ENCODE measurements around the gene CERS4. TPM values are rescaled to one million over a fixed set of nuclear protein-coding genes. Genes with fewer than 3 reads are reported as not detected.
"Not testable (repeated sequence)": the region's sequence is repeated elsewhere in the genome, so short reads cannot be mapped to it uniquely, and the experiment has no call there.

The CERS4 gene
- total RNA-seq, 1 experiment from 2014 or later = 9.3 TPM

DNA sequence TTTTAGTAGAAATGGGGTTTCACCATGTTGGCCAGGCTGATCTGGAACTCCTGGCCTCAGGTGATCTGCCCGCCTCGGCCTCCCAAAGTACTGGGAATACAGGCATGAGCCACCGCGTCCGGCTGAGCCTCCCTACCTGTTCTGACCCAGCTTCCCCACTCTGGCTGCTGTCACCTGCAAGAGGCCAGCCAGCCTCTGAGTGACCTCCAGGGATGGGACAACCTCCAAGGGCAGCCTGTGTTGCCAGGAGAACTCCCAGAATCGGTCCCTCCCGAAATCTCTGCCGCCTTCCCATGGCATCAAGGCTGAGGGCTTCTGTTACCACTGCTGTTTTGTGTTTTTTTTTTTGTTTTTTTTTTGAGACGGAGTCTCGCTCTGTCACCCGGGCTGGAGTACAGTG is 11.3 kb downstream of the CERS4 start:
- Histone ChIP-seq H3K36me3 (no peaks in the 10 kb centered on the region), H3K9me3 (replicated peaks) (no peaks in the 10 kb centered on the region), H3K4me1 (no peaks in the 10 kb centered on the region), H3K27me3 (no peaks in the 10 kb centered on the region), H3K27ac (no peak overlapping the region), H3K4me3 (no peak overlapping the region)
- no peak for DNase-seq

DNA sequence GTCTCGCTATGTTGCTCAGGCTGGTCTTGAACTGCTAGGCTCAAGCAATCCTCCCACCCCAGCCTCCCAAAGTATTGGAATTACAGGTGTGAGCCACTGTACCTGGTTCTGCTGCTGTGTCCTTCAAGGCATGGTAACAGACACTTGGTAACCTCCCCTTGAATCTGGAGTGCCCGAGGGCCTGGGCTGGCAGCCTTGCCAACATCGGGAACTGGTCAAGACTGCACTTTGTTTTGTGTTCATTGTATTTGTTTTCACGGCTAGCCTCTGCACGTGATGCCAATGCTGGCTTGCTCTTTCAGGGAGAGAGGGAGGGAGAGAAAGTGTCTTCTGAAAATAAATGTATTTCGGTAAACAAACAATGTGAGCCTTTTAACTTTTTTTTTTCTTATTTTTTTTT is 12.0 kb downstream of the CERS4 start:
- no peaks in the 10 kb centered on the region for H3K36me3 ChIP-seq
- no peaks in the 10 kb centered on the region for H3K4me1 ChIP-seq
- no peak overlapping the region for H3K27ac ChIP-seq
- H3K9me3 ChIP-seq (replicated peaks) = no peaks in the 10 kb centered on the region
- no peaks in the 10 kb centered on the region for H3K27me3 ChIP-seq
- DNase-seq = no peak
- H3K4me3 ChIP-seq = no peak overlapping the region

DNA sequence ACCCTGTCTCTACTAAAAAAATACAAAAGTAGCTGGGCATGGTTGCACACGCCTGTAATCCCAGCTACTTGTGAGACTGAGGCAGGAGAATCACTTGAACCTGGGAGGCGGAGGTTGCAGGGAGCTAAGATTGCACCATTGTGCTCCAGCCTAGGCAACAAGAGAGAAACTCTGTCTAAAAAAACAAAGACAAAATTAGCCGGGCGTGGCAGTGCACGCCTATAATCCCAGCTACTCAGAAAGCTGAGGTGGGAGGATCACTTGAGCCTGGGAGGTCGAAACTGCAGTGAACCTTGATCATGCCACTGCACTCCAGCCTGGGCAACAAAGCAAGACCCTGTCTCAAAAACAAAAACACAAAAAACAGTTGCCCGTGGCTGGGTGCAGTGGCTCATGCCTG is 14.3 kb downstream of the CERS4 start:
- not testable (repeated sequence) for H3K27ac ChIP-seq, H3K27me3 ChIP-seq, H3K4me3 ChIP-seq

DNA sequence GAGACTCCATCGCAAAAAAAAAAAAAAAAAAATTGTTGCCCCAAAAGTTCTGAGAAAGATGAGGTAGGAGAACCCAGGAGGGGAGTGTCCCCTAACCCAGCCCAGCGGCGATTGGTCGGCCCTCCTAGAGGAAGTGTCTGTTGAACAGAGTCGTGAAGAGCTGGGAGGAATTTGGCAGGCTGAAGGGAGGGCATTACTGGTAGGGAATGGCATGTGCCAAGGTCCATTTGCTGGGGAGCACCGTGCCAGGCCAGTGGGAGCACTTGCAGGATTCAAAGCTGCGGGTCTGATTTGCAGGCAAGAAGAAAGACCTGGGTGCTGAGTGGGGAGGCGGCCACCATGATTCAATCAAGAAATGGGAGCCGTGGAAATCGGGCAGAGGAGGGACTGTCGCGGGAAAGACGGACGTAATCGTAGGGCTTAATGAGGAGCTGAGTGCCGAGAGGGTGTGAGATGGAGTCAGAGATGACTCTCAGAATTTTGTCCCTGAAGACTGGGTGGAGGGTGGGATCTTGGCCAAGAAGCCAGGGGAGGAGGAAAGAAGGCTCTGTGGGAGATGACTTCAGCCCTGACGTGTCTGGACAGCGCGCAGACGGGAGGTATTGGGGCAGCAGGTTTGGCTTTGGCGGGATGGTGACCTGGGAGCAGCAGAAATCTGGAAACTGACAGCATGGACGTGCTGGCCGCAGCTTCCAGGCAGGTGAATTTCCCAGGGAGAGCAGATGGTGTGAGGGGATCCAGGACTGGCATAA is 15.4 kb downstream of the CERS4 start:
- Histone ChIP-seq H3K9me3 (replicated peaks) (no peaks in the 10 kb centered on the region), H3K27ac (no peak overlapping the region), H3K4me3 (no peak overlapping the region), H3K36me3 (no peaks in the 10 kb centered on the region), H3K27me3 (no peaks in the 10 kb centered on the region), H3K4me1 (no peaks in the 10 kb centered on the region)
- no peak for DNase-seq

More for the DNA sequence above, 14.3 kb downstream of the CERS4 start:
- not testable (repeated sequence) for H3K36me3 ChIP-seq; H3K4me1 ChIP-seq; DNase-seq; H3K9me3 ChIP-seq (replicated peaks)

DNA sequence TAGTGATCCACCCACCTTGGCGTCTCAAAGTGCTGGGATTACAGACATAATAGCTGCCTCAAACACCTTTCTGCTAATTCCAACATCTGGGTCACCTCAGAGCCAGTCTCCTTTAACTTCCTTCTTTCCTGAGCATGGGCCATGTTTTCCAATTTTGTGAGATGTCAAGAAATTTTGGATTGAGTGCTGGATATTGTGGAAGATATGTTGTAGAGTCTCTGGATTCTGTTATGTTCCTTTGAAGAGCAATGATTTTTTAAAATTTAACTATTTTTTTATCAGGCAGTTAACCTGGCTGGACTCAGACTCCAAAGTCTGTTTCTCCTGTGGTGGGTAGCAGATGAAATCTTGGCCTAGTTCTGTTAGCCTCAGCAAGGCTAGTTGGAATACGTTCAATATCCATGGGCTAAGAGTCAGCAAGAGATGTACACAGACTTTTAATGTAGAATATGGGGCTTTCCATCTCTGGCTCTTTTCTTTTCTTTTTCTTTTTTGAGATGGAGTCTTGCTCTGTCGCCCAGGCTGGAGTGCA is 22.0 kb downstream of the CERS4 start:
- DNase-seq = no peak
- Histone ChIP-seq H3K36me3 (no peaks in the 10 kb centered on the region), H3K27me3 (no peaks in the 10 kb centered on the region), H3K9me3 (replicated peaks) (no peaks in the 10 kb centered on the region), H3K4me1 (no peaks in the 10 kb centered on the region), H3K27ac (no peak overlapping the region), H3K4me3 (no peak overlapping the region)

DNA sequence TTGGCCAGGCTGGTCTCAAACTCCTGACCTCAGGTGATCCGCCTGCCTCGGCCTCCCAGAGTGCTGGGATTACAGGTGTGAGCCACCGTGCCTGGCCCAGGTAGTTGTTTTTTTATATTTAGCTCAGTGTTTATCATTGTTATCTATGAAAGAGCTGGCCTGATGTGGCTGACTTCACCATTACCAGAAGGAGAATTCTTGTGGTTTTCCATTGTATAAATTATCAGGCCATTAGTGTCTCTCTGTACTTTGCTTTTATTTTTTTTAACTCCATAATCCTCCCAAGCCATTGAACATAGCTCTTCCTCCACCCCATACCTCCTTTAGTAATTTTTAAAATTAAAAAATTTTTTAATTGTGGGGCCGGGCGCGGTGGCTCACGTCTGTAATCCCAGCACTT is 24.2 kb downstream of the CERS4 start:
- Histone ChIP-seq H3K9me3 (replicated peaks) (no peaks in the 10 kb centered on the region), H3K4me1 (no peaks in the 10 kb centered on the region), H3K36me3 (no peaks in the 10 kb centered on the region), H3K27me3 (no peaks in the 10 kb centered on the region), H3K27ac (no peak overlapping the region), H3K4me3 (no peak overlapping the region)
- no peak for DNase-seq

DNA sequence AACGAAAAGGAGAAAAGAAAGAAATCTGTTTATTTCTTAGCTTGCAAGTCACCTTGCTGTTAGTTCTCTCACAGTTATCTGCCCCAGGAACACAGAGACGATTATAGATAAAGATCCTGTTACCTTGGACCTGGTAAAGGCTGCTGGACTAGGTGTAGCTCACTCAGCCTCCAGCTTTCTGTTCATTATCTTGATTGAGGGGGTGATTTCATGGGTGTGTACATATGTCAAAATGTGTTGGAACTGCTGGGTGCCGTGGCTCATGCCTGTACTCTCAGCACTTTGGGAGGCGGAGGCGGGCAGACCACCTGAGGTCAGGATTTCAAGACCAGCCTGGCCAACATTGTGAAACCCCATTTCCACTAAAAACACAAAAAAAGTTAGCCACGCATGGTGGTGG is 27.9 kb downstream of the CERS4 start:
- Histone ChIP-seq H3K4me3 (no peak overlapping the region), H3K4me1 (peaks cover 2% of the 10 kb centered on the region; the same call in 1 of the 2 replicates), H3K9me3 (replicated peaks) (no peaks in the 10 kb centered on the region), H3K36me3 (no peaks in the 10 kb centered on the region), H3K27me3 (no peaks in the 10 kb centered on the region), H3K27ac (no peak overlapping the region)
- DNase-seq = no peak

DNA sequence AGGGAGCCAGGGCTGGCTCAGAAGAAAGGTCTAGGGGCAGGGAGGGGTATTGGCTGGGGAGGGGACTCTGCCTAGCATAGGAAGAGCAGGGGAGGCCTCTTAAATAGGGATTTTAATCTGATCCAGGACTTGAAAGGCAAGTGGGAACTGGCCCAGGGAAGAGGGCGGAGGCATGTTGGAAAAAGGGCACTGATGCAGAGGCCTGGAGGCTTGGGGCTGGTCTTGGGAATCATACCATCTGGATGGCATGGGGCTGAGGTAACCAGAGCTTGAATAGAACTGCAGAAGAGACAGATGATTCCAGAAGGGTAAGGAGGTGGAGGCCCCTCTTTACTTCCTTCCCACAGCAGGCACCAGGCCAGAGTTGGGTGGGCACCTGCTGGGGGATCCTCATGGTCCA is 29.1 kb downstream of the CERS4 start:
- DNase-seq = no peak
- H3K4me1 ChIP-seq = peaks cover 2% of the 10 kb centered on the region; the same call in 1 of the 2 replicates
- no peaks in the 10 kb centered on the region for H3K9me3 ChIP-seq (replicated peaks)
- H3K27ac ChIP-seq = no peak overlapping the region
- no peak overlapping the region for H3K4me3 ChIP-seq
- no peaks in the 10 kb centered on the region for H3K27me3 ChIP-seq
- H3K36me3 ChIP-seq = no peaks in the 10 kb centered on the region

DNA sequence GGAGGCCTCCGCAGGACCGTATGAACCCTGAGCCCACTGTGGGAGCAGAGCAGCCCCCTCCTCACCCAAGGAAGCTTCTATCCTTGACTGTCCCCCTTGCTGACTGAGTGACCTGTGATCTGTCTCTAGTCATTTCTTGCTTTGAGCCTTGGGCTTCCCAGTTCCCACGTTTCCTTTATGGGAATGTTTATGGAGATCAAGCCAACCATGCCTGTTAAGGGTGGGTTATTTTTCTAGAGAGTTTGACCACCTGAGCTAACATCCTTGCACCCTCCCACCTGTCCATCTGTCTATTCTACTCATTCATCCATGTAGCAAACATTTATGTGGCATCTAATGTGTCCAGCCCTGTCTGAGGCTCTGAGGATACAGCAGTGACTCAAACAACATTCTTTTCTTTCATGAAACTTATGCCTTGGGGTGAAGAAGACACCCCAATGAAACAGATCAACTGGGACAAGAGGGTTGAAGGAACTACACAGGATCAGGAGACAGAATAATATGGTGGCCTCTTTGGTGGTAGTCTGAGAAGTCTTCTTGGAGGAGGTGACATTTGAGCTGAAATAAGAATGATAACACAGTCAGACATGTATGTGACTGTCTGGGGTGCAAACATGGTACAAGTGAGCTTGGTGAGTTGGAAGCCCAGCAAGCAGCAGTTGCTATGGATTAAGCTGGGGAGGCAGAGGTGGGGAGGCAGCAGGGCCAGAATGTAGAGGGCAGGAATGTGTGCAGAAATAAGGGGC is 30.5 kb downstream of the CERS4 start:
- Histone ChIP-seq H3K9me3 (replicated peaks) (no peaks in the 10 kb centered on the region), H3K36me3 (no peaks in the 10 kb centered on the region), H3K4me1 (peaks cover 2% of the 10 kb centered on the region; the same call in 1 of the 2 replicates), H3K4me3 (no peak overlapping the region), H3K27ac (no peak overlapping the region), H3K27me3 (no peaks in the 10 kb centered on the region)
- DNase-seq = no peak

DNA sequence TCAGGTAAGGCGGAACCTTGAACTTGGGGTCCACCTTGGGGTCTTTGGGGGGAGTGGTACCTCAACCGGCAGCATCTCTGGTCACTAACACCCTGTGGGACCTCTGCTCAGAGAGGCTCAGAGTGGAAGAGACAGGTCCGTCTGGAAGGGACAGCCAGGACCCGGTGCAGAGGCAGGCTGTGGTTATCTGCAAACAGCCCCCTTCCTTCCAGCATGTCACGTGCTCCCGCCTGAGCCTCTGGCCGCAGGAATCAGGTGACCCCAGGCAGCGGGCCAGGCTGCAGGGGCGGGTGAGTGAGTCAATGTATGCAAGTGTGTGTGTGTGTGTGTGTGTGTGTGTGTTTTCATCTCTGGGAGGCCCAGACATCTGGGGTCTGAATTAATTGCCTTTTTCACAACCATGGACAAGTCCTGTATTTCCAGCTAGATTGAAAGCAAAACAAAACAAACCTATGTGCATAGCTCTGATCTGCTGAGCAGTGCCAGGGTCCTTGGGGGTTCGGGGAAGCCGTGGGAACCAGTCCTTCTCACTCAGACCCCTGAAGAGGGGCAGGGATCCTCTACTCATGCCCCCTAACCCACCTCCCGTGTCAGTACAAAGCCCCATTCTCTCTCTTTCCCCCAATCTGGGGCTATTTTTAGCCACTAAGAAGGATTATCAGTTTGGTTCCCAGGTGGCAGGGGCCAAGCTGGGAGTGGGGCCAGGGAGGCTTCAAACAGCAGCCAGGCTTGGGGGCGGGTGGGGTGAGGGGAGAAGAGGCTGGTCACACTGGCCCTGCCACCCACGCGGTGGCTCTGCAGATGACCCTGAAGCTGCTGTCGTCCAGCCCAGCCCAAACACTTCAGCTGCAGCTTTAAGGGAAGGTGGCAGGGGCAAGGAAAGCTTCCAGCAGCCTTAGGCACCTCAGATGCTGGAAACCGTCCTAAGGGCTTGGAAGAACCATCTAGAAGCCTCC is 31.4 kb downstream of the CERS4 start:
- DNase-seq = peak; percentile 83 to 85
- no peaks in the 10 kb centered on the region for H3K27me3 ChIP-seq
- H3K9me3 ChIP-seq (replicated peaks) = no peaks in the 10 kb centered on the region
- no peaks in the 10 kb centered on the region for H3K36me3 ChIP-seq
- H3K27ac ChIP-seq = no peak overlapping the region; the same call in 1 of the 2 replicates
- H3K4me1 ChIP-seq = peaks cover 2% of the 10 kb centered on the region; the same call in 1 of the 2 replicates
- no peak overlapping the region for H3K4me3 ChIP-seq

DNA sequence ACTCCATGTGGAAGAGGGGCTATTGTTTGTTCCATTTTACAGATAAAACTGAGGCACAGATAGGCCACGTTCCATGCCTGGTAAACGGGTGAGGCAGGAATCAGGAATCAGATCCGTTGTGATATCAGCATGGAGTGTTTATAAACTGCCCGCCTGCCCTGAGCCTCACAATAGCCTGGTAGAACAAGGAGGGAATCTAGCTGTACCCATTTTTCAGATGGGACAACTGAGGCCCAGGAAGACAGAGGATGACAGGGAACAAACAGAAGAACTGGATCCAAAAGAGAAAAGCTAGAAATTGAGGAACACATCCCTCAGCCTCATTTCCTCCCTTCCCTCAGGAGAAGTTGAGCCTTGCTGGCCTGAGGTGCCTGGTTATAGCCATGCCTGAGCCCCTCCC is 32.5 kb downstream of the CERS4 start:
- Histone ChIP-seq H3K27me3 (no peaks in the 10 kb centered on the region), H3K4me1 (peaks cover 2% of the 10 kb centered on the region; the same call in 1 of the 2 replicates), H3K27ac (no peak overlapping the region), H3K36me3 (no peaks in the 10 kb centered on the region), H3K4me3 (no peak overlapping the region), H3K9me3 (replicated peaks) (no peaks in the 10 kb centered on the region)
- no peak for DNase-seq

DNA sequence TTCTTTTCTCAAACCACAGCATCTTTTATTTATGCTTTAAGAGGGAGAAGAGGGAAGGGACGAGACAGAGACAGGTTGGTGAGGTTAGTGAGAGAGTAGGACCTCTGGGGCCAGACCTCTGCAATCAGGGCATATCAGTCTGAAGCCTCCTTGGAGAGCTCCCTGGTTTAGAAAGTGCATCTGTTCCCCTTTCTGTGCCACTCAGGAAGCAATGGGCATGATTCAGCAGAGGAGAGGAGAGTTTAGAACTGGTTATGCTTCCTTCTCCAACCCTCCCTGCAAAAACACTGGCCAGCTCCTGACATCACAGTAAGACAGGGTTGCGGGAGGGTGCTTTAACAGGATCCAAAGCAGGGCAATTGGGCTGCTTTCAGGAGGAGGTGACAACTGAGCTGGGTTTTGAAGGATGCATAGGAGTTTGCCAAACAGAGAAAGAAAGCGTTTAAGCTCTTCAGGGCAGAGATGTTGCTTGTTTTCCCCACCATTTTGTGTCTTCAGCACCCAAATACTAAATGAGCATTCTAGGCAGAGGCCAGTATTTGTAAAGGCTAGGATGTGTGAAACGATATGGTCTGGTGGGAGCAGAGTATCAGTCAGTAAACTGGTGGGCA is 33.1 kb downstream of the CERS4 start:
- Histone ChIP-seq H3K4me1 (peaks cover 2% of the 10 kb centered on the region; the same call in 1 of the 2 replicates), H3K27ac (no peak overlapping the region), H3K4me3 (no peak overlapping the region), H3K36me3 (no peaks in the 10 kb centered on the region), H3K9me3 (replicated peaks) (no peaks in the 10 kb centered on the region), H3K27me3 (no peaks in the 10 kb centered on the region)
- no peak for DNase-seq

DNA sequence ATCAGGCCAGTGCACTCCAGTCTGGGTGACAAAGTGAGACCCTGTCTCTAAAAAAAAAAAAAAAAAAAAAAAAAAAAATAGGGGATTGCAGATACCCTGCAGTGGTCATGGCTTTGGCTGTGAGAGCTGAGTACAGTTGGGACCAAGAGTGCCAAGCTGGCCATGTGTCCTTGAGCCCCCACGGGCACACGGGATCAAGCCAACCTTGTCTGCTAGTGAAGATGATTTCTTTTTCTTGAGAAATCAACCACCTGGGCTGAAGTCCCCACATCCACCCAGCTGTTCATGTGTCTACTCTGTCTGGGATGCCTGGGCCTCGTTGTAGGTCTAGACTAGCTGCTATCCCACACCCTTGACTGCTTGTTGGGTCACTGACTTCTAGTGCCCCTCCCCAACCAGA is 34.0 kb downstream of the CERS4 start:
- no peaks in the 10 kb centered on the region for H3K36me3 ChIP-seq
- no peak overlapping the region for H3K4me3 ChIP-seq
- no peaks in the 10 kb centered on the region for H3K9me3 ChIP-seq (replicated peaks)
- no peak overlapping the region for H3K27ac ChIP-seq
- DNase-seq = no peak
- no peaks in the 10 kb centered on the region for H3K27me3 ChIP-seq
- peaks cover 2% of the 10 kb centered on the region; the same call in 1 of the 2 replicates for H3K4me1 ChIP-seq

DNA sequence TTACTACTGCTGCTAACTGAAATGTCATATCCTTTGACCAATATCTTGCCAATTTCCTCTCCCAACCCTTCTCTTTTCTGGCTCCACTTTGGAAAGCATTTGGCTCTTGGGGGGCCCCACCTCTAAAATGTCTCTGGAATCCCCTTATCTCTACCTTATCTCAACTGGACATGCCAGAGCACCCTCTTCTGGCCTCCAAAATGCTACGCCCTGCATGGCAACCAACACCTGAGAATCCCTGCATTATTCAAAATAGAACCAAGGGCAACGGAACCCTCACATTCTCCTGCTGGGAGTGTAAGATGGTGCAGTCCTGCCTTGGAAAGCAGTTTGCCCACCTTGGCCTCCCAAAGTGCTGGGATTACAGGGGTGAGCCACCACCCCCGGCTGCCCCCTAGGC is 35.3 kb downstream of the CERS4 start:
- H3K27ac ChIP-seq = no peak overlapping the region
- H3K27me3 ChIP-seq = no peaks in the 10 kb centered on the region
- H3K4me1 ChIP-seq = peaks cover 2% of the 10 kb centered on the region; the same call in 1 of the 2 replicates
- no peak overlapping the region for H3K4me3 ChIP-seq
- DNase-seq = no peak
- H3K36me3 ChIP-seq = no peaks in the 10 kb centered on the region
- H3K9me3 ChIP-seq (replicated peaks) = no peaks in the 10 kb centered on the region
